GM12878 (cell line): ENCODE measurements around the gene FXYD6. TPM values are rescaled to one million over a fixed set of nuclear protein-coding genes. Genes with fewer than 3 reads are reported as not detected.

Experiments used
- ATAC-seq: fragments of 200-7000 bp; cut with Tn5 transposase; 3 replicates; pipeline ENCODE4 v1.9.1; 2020; ENCODE audit warnings: mild to moderate bottlenecking, moderate library complexity
- BruUV-seq: library from RNA; stranded (reverse); fragments of 400-500 nt; replicated peaks from 2 replicates; lab custom pipeline; 2021; lab: Mats Ljungman, UMichigan
- CTCF ChIA-PET: fragments of 300-600 bp; sonication (Branson Sonifier 250); formaldehyde crosslinking; extraction: SDS; loops from one replicate; lab custom pipeline; 2021; ENCODE audit warnings: inconsistent platforms; lab: Yijun Ruan, JAX
- POLR2A ChIA-PET: fragments of 350-600 bp; formaldehyde crosslinking; extraction: SDS; loops from one replicate; lab custom pipeline; 2021; ENCODE audit warnings: inconsistent platforms; lab: Charles Lee
- RAD21 ChIA-PET: fragments of 300-600 bp; sonication (Branson Sonifier 250); formaldehyde crosslinking; loops from one replicate; lab custom pipeline; 2023; ENCODE audit warnings: antibody characterized with exemption; ENCODE audit not compliant: unreplicated experiment; lab: Charles Lee
- SMC1A ChIA-PET: fragments of 300-600 bp; sonication (Branson Sonifier 250); formaldehyde crosslinking; loops from one replicate; lab custom pipeline; 2023; ENCODE audit not compliant: unreplicated experiment, uncharacterized antibody; lab: Charles Lee
- DNase-seq: peaks from one replicate; pipeline ENCODE4 v3.0.0-alpha.2; 2011; ENCODE audit warnings: low read depth, low spot score
- FAIRE-seq: peaks from 3 replicates; lab custom pipeline; 2011; peaks lifted over from hg19 to GRCh38; lab: Jason Lieb, UNC
- H2AFZ ChIP-seq: 2 replicates; pipeline ENCODE4 v1.6.0; 2011; ENCODE audit warnings: low read depth, low read length, control low read depth; ENCODE audit not compliant: control insufficient read depth
- H3K27ac ChIP-seq: 2 replicates; pipeline ENCODE4 v1.5.1; 2011; ENCODE audit warnings: control low read depth; ENCODE audit not compliant: control insufficient read depth, insufficient read depth
- H3K27me3 ChIP-seq, 2 experiments: replicated peaks in 1 of 2; 2 replicates each; pipeline versions ENCODE4 v1.6.0 to v1.6.1; 2011; ENCODE audit warnings: low read length in 1 of 2; ENCODE audit not compliant: control insufficient read depth in 2 of 2, insufficient read depth in 2 of 2
- H3K36me3 ChIP-seq, 2 experiments: 2 replicates each; pipeline ENCODE4 v1.5.1; 2011; ENCODE audit warnings: low read length in 1 of 2; ENCODE audit not compliant: control insufficient read depth in 2 of 2, insufficient read depth in 2 of 2
- H3K4me1 ChIP-seq: 2 replicates; pipeline ENCODE4 v1.6.1; 2011; ENCODE audit warnings: mild to moderate bottlenecking, low read length, moderate library complexity, mixed read lengths; ENCODE audit not compliant: control insufficient read depth, insufficient read depth
- H3K4me2 ChIP-seq: 2 replicates; pipeline ENCODE4 v1.6.0; 2011; ENCODE audit warnings: control low read depth; ENCODE audit not compliant: control insufficient read depth, insufficient read depth
- H3K4me3 ChIP-seq: fragments of 200-600 bp; sonication (generic); 2 replicates; pipeline ENCODE4 v1.5.1; 2016
- H3K79me2 ChIP-seq: 2 replicates; pipeline ENCODE4 v1.6.0; 2011; ENCODE audit warnings: low read length; ENCODE audit not compliant: control insufficient read depth, insufficient read depth
- H3K9ac ChIP-seq: 2 replicates; pipeline ENCODE4 v1.8.0; 2011; ENCODE audit warnings: low read length, control low read depth, mixed read lengths; ENCODE audit not compliant: control insufficient read depth, insufficient read depth
- H3K9me3 ChIP-seq: replicated peaks from 3 replicates; pipeline ENCODE4 v1.5.1; 2011; ENCODE audit warnings: mild to moderate bottlenecking, low read length; ENCODE audit not compliant: control insufficient read depth, insufficient read depth
- H4K20me1 ChIP-seq: 2 replicates; pipeline ENCODE4 v1.6.0; 2011; ENCODE audit not compliant: control insufficient read depth, insufficient read depth
- JUNB ChIP-seq: IDR thresholded peaks from 2 replicates; pipeline ENCODE4 v1.6.1; 2016; ENCODE audit warnings: antibody characterized with exemption, mild to moderate bottlenecking
- MEF2A ChIP-seq: IDR thresholded peaks from 2 replicates; pipeline ENCODE4 v1.6.1; 2011; ENCODE audit warnings: low read depth, mild to moderate bottlenecking, low read length, moderate library complexity; ENCODE audit not compliant: insufficient read depth
- WGBS: methylation state at CpG from one replicate; pipeline ENCODE4 v1.1.6; 2016; ENCODE audit warnings: low lambda C conversion rate; ENCODE audit not compliant: insufficient replicate concordance, insufficient coverage; ENCODE audit errors: missing lambda C conversion rate; 5-methylcytosine and 5-hydroxymethylcytosine counted together
- in situ Hi-C: fragments of 300-500 bp; cut with MboI; formaldehyde crosslinking; loops from 9 replicates; pipeline ENCODE4 v1.14.3; 2018; ENCODE audit warnings: mixed read lengths
- intact Hi-C: fragments of 100-400 bp; cut with micrococcal nuclease; formaldehyde crosslinking; loops from one replicate; pipeline ENCODE4 v1.14.2; 2022; ENCODE audit not compliant: unreplicated experiment
- polyA plus RNA-seq, 11 experiments: library from polyadenylated mRNA; depleted of rRNA in 4 of 11; unstranded in 6 of 11; stranded (reverse) in 5 of 11; fragments of >200 nt; fragmentation: Nextera tagmentation in 4 of 11; fragmentation: Illumina TruSeq in 1 of 11; extraction: Ambion mirVana in 4 of 11; extraction: Trizol in 1 of 11; gene quantifications; 1 replicate in 1 of 11; 2 replicates in 10 of 11; pipeline versions ENCODE4 v1.2.1 to v1.2.3, GENCODE V29; 2011 to 2016; ENCODE audit warnings: inconsistent platforms in 2 of 11, missing spikeins in 2 of 11, low read depth in 1 of 11
- total RNA-seq, 4 experiments: library from RNA; depleted of rRNA in 3 of 4; stranded (reverse); fragments of >200 nt in 3 of 4; fragmentation: Illumina TruSeq in 1 of 4; extraction: Trizol in 1 of 4; gene quantifications; 2 replicates each; pipeline versions ENCODE4 v1.2.1 to v1.2.3, GENCODE V29; 2013 to 2021
- TF ChIP-seq, protein P1 (sequence below): fragments of 450-650 bp; IDR thresholded peaks from 2 replicates; pipeline ENCODE4 v1.6.1; 2017; ENCODE audit warnings: low read depth, mild to moderate bottlenecking, moderate library complexity
- TF ChIP-seq, protein P2 (sequence below): fragments of 150-350 bp; IDR thresholded peaks from 2 replicates; pipeline ENCODE4 v1.6.1; 2016; ENCODE audit warnings: low read depth, low read length

Gene FXYD6
- total and polyA plus RNA-seq, 10 of the 15 experiments (the other 5 are each of a cell fraction or from before 2014, with no cell fraction given): 0.09 to 2.0 (median 0.23) TPM; not detected in 2

DNA sequence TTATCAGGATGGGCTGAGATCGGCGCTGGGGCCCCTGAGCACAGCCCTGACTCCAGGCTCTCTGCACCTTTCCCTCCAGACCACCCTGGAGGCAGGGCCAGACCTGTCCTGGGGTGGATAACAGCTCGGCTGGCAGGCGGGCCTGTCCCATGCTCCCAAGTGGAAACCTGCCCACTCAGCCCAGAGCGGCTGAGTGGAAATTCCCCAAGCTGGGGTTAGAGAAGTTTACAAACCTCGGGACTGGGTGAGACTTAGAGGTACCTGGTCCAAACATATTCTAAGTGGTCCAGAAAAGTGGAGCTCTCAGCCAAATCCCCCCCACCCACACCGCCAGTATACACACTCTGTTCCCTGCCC, 47.1 kb downstream of the FXYD6 start:
- H4K20me1 ChIP-seq: no peaks in the 10 kb centered on the region
- FAIRE-seq (no peak), DNase-seq (no peak), ATAC-seq (peak; percentile 26)
- ChIA-PET POLR2A (interaction anchor here (1.3 kb wide), 1 partner anchor 118 kb away, joined by 5 read pairs; no protein-coding TSS in a partner anchor), RAD21 (interaction anchor here (0.8 to 22.6 kb wide), 4 partner anchors 12 to 219 kb away, joined by 3 to 393 read pairs (median 26); no protein-coding TSS in a partner anchor), CTCF (interaction anchor here (0.7 to 16.0 kb wide), 6 partner anchors 12 to 118 kb away, joined by 3 to 503 read pairs (median 13); no protein-coding TSS in a partner anchor), SMC1A (interaction anchor here (0.6 to 9.6 kb wide), 4 partner anchors 11 to 224 kb away, joined by 3 to 98 read pairs (median 4); no protein-coding TSS in a partner anchor)
- no peak overlapping the region for H3K4me2 ChIP-seq
- intact Hi-C loops: no loop called here
- no peaks in the 10 kb centered on the region for H3K79me2 ChIP-seq
- in situ Hi-C loops: no loop called here
- 24% methylated on average over 7 of the region's 7 CpGs for WGBS
- no peak overlapping the region for H3K4me3 ChIP-seq
- H3K9me3 ChIP-seq: no peaks in the 10 kb centered on the region
- H3K36me3 ChIP-seq: no peaks in the 10 kb centered on the region
- H2AFZ ChIP-seq: 0 out of 2 replicates have a peak overlapping the region, but pooled peaks have one; percentile 8
- H3K9ac ChIP-seq: no peak overlapping the region
- peaks cover 11% of the 10 kb centered on the region for H3K4me1 ChIP-seq
- no peaks in the 10 kb centered on the region for H3K27me3 ChIP-seq
- no TSS peak for BruUV-seq
- TF ChIP-seq, protein P1, sequence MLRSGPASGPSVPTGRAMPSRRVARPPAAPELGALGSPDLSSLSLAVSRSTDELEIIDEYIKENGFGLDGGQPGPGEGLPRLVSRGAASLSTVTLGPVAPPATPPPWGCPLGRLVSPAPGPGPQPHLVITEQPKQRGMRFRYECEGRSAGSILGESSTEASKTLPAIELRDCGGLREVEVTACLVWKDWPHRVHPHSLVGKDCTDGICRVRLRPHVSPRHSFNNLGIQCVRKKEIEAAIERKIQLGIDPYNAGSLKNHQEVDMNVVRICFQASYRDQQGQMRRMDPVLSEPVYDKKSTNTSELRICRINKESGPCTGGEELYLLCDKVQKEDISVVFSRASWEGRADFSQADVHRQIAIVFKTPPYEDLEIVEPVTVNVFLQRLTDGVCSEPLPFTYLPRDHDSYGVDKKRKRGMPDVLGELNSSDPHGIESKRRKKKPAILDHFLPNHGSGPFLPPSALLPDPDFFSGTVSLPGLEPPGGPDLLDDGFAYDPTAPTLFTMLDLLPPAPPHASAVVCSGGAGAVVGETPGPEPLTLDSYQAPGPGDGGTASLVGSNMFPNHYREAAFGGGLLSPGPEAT: 0 out of 2 replicates have a peak, but pooled peaks have one; percentile 6
- TF ChIP-seq JUNB: no peak
- TF ChIP-seq, protein P2, sequence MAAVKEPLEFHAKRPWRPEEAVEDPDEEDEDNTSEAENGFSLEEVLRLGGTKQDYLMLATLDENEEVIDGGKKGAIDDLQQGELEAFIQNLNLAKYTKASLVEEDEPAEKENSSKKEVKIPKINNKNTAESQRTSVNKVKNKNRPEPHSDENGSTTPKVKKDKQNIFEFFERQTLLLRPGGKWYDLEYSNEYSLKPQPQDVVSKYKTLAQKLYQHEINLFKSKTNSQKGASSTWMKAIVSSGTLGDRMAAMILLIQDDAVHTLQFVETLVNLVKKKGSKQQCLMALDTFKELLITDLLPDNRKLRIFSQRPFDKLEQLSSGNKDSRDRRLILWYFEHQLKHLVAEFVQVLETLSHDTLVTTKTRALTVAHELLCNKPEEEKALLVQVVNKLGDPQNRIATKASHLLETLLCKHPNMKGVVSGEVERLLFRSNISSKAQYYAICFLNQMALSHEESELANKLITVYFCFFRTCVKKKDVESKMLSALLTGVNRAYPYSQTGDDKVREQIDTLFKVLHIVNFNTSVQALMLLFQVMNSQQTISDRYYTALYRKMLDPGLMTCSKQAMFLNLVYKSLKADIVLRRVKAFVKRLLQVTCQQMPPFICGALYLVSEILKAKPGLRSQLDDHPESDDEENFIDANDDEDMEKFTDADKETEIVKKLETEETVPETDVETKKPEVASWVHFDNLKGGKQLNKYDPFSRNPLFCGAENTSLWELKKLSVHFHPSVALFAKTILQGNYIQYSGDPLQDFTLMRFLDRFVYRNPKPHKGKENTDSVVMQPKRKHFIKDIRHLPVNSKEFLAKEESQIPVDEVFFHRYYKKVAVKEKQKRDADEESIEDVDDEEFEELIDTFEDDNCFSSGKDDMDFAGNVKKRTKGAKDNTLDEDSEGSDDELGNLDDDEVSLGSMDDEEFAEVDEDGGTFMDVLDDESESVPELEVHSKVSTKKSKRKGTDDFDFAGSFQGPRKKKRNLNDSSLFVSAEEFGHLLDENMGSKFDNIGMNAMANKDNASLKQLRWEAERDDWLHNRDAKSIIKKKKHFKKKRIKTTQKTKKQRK: no peak
- TF ChIP-seq MEF2A: no peak
- no peak overlapping the region for H3K27ac ChIP-seq
